RWPE2 (cell line): ENCODE results near the gene MOB3A.

Experiments used
- ATAC-seq: fragments of 200-7000 bp; cut with Tn5 transposase; 3 replicates; pipeline ENCODE4 v1.9.1; 2021; ENCODE audit warnings: low read depth
- DNase-seq: peaks from one replicate; pipeline ENCODE4 v3.0.0-alpha.2; 2020; ENCODE audit warnings: low spot score
- H3K27ac ChIP-seq: fragments of 450-650 bp; 2 replicates; pipeline ENCODE4 v1.5.1; 2017; ENCODE audit warnings: mild to moderate bottlenecking; ENCODE audit not compliant: poor library complexity, severe bottlenecking
- H3K27me3 ChIP-seq: fragments of 250-450 bp; sonication (Bioruptor Pico); 2 replicates; pipeline ENCODE4 v1.5.1; 2021; ENCODE audit warnings: mild to moderate bottlenecking, moderate library complexity; ENCODE audit not compliant: insufficient read depth, poor library complexity, severe bottlenecking
- H3K36me3 ChIP-seq: fragments of 250-450 bp; sonication (Bioruptor Pico); 2 replicates; pipeline ENCODE4 v1.5.1; 2020; ENCODE audit warnings: low read depth, mild to moderate bottlenecking, moderate library complexity
- H3K4me1 ChIP-seq: fragments of 250-450 bp; sonication (Bioruptor Pico); 2 replicates; pipeline ENCODE4 v1.5.1; 2021; ENCODE audit warnings: mild to moderate bottlenecking, moderate library complexity; ENCODE audit not compliant: insufficient read depth, poor library complexity, severe bottlenecking
- H3K4me3 ChIP-seq: fragments of 250-450 bp; sonication (Bioruptor Pico); 2 replicates; pipeline ENCODE4 v1.5.1; 2021; ENCODE audit warnings: mild to moderate bottlenecking, moderate library complexity; ENCODE audit not compliant: severe bottlenecking
- H3K9me3 ChIP-seq: fragments of 250-450 bp; sonication (Bioruptor Pico); 2 replicates; pipeline ENCODE4 v1.5.1; 2021; ENCODE audit warnings: mild to moderate bottlenecking, moderate library complexity; ENCODE audit not compliant: severe bottlenecking
- CTCF ChIP-seq: fragments of 450-650 bp; IDR thresholded peaks from one replicate; pipeline ENCODE4 v1.5.1; 2017; ENCODE audit warnings: mild to moderate bottlenecking, moderate library complexity; ENCODE audit not compliant: poor library complexity, severe bottlenecking

The MOB3A gene

DNA sequence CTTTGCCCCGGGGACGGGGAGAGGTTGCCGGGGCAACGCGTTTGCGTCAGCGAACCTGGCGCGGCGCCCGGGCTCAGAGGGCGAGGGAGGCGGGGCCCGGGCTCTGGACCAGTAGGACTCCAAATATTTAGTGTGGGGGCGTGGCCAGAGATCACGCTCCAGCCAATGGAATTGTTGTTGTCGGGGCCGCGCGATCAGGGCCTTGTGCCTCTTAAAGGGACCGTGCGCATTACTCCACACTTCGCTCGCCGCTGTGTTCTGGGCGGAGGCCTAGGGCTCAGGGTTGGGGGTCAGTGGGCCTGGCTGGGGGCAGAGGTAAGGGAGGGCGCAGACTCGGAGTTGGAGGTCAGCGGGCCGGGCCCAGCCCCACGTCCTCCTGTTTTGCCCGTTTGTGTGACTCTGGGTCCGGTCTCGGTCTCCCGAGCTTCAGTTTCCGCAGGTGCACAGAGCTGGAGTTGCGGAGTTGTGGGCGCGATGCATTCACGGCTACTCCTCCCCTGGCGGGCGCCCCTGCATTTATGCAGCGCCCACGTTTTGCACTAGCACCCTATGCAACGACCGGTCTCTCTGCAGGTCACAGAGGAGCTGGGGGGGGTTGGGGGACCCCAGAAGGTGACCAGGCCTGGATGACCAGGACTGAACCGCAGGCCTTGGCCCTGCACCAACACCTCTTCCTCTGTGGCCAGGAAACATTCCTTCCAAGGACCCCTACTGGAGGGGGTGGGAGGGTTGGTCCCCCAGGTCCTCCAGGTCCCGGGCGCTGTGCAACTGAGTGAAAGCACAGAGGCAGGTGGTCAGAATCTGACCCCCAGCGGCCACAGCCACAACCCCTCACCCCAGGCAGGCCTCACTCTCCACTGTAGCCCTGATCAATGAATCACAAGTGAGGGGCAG is 34.4 kb downstream of the MOB3A start:
- Histone ChIP-seq H3K27ac (peak overlapping the region; percentile 97), H3K4me1 (peaks cover 26% of the 10 kb centered on the region)
- ATAC-seq = peak; percentile 76

GRCh38 chr19:2060884-2061494 is 35.1 kb downstream of the MOB3A start:
- Histone ChIP-seq H3K27me3 (no peaks in the 10 kb centered on the region), H3K4me1 (peaks cover 28% of the 10 kb centered on the region), H3K9me3 (no peaks in the 10 kb centered on the region), H3K4me3 (peak overlapping the region; percentile 36), H3K36me3 (no peaks in the 10 kb centered on the region), H3K27ac (peak overlapping the region; percentile 97)
- ATAC-seq (peak; percentile 11; the same call in 2 of the 3 replicates), DNase-seq (no peak)
- TF ChIP-seq CTCF = no peak

More for the DNA sequence above, 34.4 kb downstream of the MOB3A start:
- H3K9me3 ChIP-seq = no peaks in the 10 kb centered on the region
- H3K27me3 ChIP-seq = no peaks in the 10 kb centered on the region
- H3K4me3 ChIP-seq = peak overlapping the region; percentile 36
- H3K36me3 ChIP-seq = no peaks in the 10 kb centered on the region
- no peak for TF ChIP-seq CTCF
- DNase-seq = peak; percentile 96

- DNase-seq = no peak
- Histone ChIP-seq H3K27me3 (no peaks in the 10 kb centered on the region), H3K27ac (peak overlapping the region; percentile 97), H3K4me1 (peaks cover 39% of the 10 kb centered on the region), H3K36me3 (no peaks in the 10 kb centered on the region), H3K4me3 (no peak overlapping the region), H3K9me3 (no peaks in the 10 kb centered on the region)
- no peak for TF ChIP-seq CTCF
- ATAC-seq = peak; percentile 40
Observed at GRCh38 chr19:2059422-2060201, 36.5 kb downstream of the MOB3A start.

GRCh38 chr19:2058570-2059421 is 37.3 kb downstream of the MOB3A start:
- Histone ChIP-seq H3K27ac (peak overlapping the region; percentile 97), H3K4me1 (peaks cover 42% of the 10 kb centered on the region), H3K27me3 (no peaks in the 10 kb centered on the region), H3K36me3 (no peaks in the 10 kb centered on the region), H3K9me3 (no peaks in the 10 kb centered on the region), H3K4me3 (no peak overlapping the region)
- DNase-seq = no peak
- TF ChIP-seq CTCF = no peak
- no peak for ATAC-seq
